Measurements from ENCODE around the gene SLC6A18.

- TF ChIP-seq, protein P1, sequence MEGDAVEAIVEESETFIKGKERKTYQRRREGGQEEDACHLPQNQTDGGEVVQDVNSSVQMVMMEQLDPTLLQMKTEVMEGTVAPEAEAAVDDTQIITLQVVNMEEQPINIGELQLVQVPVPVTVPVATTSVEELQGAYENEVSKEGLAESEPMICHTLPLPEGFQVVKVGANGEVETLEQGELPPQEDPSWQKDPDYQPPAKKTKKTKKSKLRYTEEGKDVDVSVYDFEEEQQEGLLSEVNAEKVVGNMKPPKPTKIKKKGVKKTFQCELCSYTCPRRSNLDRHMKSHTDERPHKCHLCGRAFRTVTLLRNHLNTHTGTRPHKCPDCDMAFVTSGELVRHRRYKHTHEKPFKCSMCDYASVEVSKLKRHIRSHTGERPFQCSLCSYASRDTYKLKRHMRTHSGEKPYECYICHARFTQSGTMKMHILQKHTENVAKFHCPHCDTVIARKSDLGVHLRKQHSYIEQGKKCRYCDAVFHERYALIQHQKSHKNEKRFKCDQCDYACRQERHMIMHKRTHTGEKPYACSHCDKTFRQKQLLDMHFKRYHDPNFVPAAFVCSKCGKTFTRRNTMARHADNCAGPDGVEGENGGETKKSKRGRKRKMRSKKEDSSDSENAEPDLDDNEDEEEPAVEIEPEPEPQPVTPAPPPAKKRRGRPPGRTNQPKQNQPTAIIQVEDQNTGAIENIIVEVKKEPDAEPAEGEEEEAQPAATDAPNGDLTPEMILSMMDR (IDR thresholded peaks at IDR 0.05), result no peak
- no peak for TF ChIP-seq TAF1 (IDR thresholded peaks at IDR 0.05; ENCODE audit: borderline replicate concordance, low read depth, low read length)
- TF ChIP-seq POLR2AphosphoS5 (IDR thresholded peaks at IDR 0.05; ENCODE audit: low read depth, low read length), result no peak
- TF ChIP-seq NRF1 (IDR thresholded peaks at IDR 0.05; ENCODE audit: low read depth, low read length), result no peak
Measured at GRCh38 chr5:1176473-1177391, 48.4 kb upstream of the SLC6A18 start.

Data from SK-N-SH (cell line).